ENCODE data around the gene ZNF597. TPM values are rescaled to one million over a fixed set of nuclear protein-coding genes. Genes with fewer than 3 reads are reported as not detected.
"Not testable (repeated sequence)": the region's sequence is repeated elsewhere in the genome, so short reads cannot be mapped to it uniquely, and the experiment has no call there.

Gene ZNF597
- total RNA-seq, 1 experiment from 2014 or later: not detected

DNA sequence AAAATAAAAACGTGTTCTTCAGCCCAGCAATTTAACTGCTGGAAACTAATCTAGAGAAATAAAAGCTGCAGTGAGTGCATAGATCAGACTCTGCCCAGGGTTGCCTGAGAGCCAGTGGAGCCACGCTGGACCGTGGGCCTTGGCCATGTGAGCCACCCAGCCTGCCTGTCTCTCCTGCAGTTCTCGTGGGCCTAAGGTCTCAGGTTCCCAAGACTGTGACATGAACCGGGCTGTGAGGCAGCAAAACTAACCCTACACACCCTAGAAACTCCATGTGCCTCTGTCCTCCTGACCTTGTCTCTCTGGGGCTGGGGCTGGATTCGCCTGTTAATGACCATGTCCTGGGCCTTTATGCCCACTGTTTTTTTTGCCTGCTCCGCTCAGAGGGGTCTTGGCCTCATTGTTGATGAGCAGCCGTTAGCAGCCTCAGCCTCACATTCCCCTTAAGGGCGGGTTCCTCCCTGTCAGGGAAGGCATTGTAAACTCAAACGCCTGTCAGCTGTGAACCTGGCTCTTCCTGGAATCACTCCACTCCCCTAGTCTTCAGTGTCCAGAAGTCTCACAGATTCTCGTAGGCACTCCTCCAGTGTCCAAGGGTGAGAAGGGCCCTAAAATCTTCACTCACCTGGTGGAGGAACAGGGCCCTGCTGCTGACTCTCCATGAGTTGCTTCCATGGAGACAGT lies 35.1 kb upstream of the ZNF597 start:
- H4K20me1 ChIP-seq (ENCODE audit: low read length): no peaks in the 10 kb centered on the region
- H3K27me3 ChIP-seq (ENCODE audit: low read length): no peaks in the 10 kb centered on the region
- DNase-seq (no peak), ATAC-seq (no peak)
- no peaks in the 10 kb centered on the region for H3K9me3 ChIP-seq (ENCODE audit: low read length)
- H3K79me2 ChIP-seq (ENCODE audit: low read length): peaks cover 10% of the 10 kb centered on the region; the same call in 1 of the 2 replicates
- H3K9ac ChIP-seq (ENCODE audit: low read length): no peak overlapping the region
- intact Hi-C loops (cut with micrococcal nuclease): no loop called here
- H3K36me3 ChIP-seq (ENCODE audit: low read depth, low read length): no peaks in the 10 kb centered on the region; the same call in 1 of the 2 replicates
- no peaks in the 10 kb centered on the region for H3K4me1 ChIP-seq (ENCODE audit: insufficient read depth, low read length)
- H3K4me2 ChIP-seq (ENCODE audit: low read length): no peak overlapping the region
- POLR2A ChIA-PET (ENCODE audit: unreplicated experiment): no interaction called here
- TF ChIP-seq EZH2phosphoT487 (IDR thresholded peaks at IDR 0.05; ENCODE audit: borderline replicate concordance, low read length): no peak
- TF ChIP-seq EZH2 (IDR thresholded peaks at IDR 0.05; ENCODE audit: low read length, unreplicated experiment): no peak
- TF ChIP-seq CTCF (conservative IDR thresholded peaks at IDR 0.05; ENCODE audit: low read depth, low read length): no peak
- no peak overlapping the region for H3K4me3 ChIP-seq (ENCODE audit: low read length)
- BruUV-seq (replicated peaks): no TSS peak
- H3K9me2 ChIP-seq (replicated peaks; ENCODE audit: low read length): no peaks in the 10 kb centered on the region
- H3K27ac ChIP-seq (ENCODE audit: low read length): no peak overlapping the region
- no peaks in the 10 kb centered on the region for H3F3A ChIP-seq (ENCODE audit: low read length, unreplicated experiment)
- no peak overlapping the region for H2AFZ ChIP-seq (ENCODE audit: low read length)
- CTCF ChIA-PET: no interaction called here

GRCh38 chr16:3476409-3476808 lies 33.1 kb upstream of the ZNF597 start:
- Histone ChIP-seq H3K4me2 (ENCODE audit: low read length) (no peak overlapping the region), H3K4me1 (ENCODE audit: insufficient read depth, low read length) (no peaks in the 10 kb centered on the region), H2AFZ (ENCODE audit: low read length) (no peak overlapping the region), H3K4me3 (ENCODE audit: low read length) (no peak overlapping the region), H4K20me1 (ENCODE audit: low read length) (no peaks in the 10 kb centered on the region), H3K79me2 (ENCODE audit: low read length) (peaks cover 25% of the 10 kb centered on the region), H3K9ac (ENCODE audit: low read length) (no peak overlapping the region), H3K27ac (ENCODE audit: low read length) (no peak overlapping the region), H3F3A (ENCODE audit: low read length, unreplicated experiment) (no peaks in the 10 kb centered on the region), H3K36me3 (ENCODE audit: low read depth, low read length) (no peaks in the 10 kb centered on the region; the same call in 1 of the 2 replicates), H3K27me3 (ENCODE audit: low read length) (no peaks in the 10 kb centered on the region), H3K9me3 (ENCODE audit: low read length) (no peaks in the 10 kb centered on the region), H3K9me2 (replicated peaks; ENCODE audit: low read length) (no peaks in the 10 kb centered on the region)
- CTCF ChIA-PET: no interaction called here
- intact Hi-C loops (cut with micrococcal nuclease): no loop called here
- DNase-seq (no peak), ATAC-seq (no peak)
- POLR2A ChIA-PET (ENCODE audit: unreplicated experiment): no interaction called here
- no peak for TF ChIP-seq EZH2phosphoT487 (IDR thresholded peaks at IDR 0.05; ENCODE audit: borderline replicate concordance, low read length)
- no peak for TF ChIP-seq CTCF (conservative IDR thresholded peaks at IDR 0.05; ENCODE audit: low read depth, low read length)
- no peak for TF ChIP-seq EZH2 (IDR thresholded peaks at IDR 0.05; ENCODE audit: low read length, unreplicated experiment)
- BruUV-seq (replicated peaks): no TSS peak

GRCh38 chr16:3475604-3476375 lies 32.5 kb upstream of the ZNF597 start:
- H3K4me1 ChIP-seq (ENCODE audit: insufficient read depth, low read length): no peaks in the 10 kb centered on the region
- no peaks in the 10 kb centered on the region for H3F3A ChIP-seq (ENCODE audit: low read length, unreplicated experiment)
- ATAC-seq: no peak
- no peaks in the 10 kb centered on the region; the same call in 1 of the 2 replicates for H3K36me3 ChIP-seq (ENCODE audit: low read depth, low read length)
- H3K4me3 ChIP-seq (ENCODE audit: low read length): no peak overlapping the region
- intact Hi-C loops (cut with micrococcal nuclease): no loop called here
- H3K9me2 ChIP-seq (replicated peaks; ENCODE audit: low read length): no peaks in the 10 kb centered on the region
- H4K20me1 ChIP-seq (ENCODE audit: low read length): no peaks in the 10 kb centered on the region
- H3K79me2 ChIP-seq (ENCODE audit: low read length): peaks cover 26% of the 10 kb centered on the region
- H3K27me3 ChIP-seq (ENCODE audit: low read length): no peaks in the 10 kb centered on the region
- TF ChIP-seq CTCF (conservative IDR thresholded peaks at IDR 0.05; ENCODE audit: low read depth, low read length) (no peak), EZH2 (IDR thresholded peaks at IDR 0.05; ENCODE audit: low read length, unreplicated experiment) (no peak), EZH2phosphoT487 (IDR thresholded peaks at IDR 0.05; ENCODE audit: borderline replicate concordance, low read length) (no peak)
- H2AFZ ChIP-seq (ENCODE audit: low read length): no peak overlapping the region
- H3K9ac ChIP-seq (ENCODE audit: low read length): no peak overlapping the region
- DNase-seq: no peak
- H3K4me2 ChIP-seq (ENCODE audit: low read length): no peak overlapping the region
- no peak overlapping the region for H3K27ac ChIP-seq (ENCODE audit: low read length)
- BruUV-seq (replicated peaks): no TSS peak
- H3K9me3 ChIP-seq (ENCODE audit: low read length): no peaks in the 10 kb centered on the region
- POLR2A ChIA-PET (ENCODE audit: unreplicated experiment): no interaction called here
- CTCF ChIA-PET: no interaction called here

DNA sequence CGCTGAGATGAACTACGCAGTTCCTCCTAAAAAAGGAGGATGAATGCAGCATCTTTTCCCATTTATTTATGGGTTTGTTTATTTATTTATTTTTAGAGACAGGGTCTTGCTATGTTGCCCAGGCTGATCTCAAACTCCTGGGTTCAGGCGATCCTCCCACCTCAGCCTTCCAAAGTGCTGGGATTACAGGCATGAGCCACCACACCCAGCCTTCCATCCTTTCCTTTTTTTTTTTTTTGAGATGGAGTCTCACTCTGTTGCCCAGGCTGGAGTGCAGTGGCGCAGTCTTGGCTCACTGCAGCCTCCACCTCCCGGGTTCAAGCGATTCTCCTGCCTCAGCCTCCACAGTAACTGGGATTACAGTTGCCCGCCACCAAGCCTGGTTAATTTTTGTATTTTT lies 31.6 kb upstream of the ZNF597 start:
- H4K20me1 ChIP-seq (ENCODE audit: low read length); H3K36me3 ChIP-seq (ENCODE audit: low read depth, low read length); H3K27me3 ChIP-seq (ENCODE audit: low read length); H2AFZ ChIP-seq (ENCODE audit: low read length); H3F3A ChIP-seq (ENCODE audit: low read length, unreplicated experiment); H3K9ac ChIP-seq (ENCODE audit: low read length); POLR2A ChIA-PET (ENCODE audit: unreplicated experiment); ATAC-seq; CTCF ChIA-PET; BruUV-seq (replicated peaks); H3K9me3 ChIP-seq (ENCODE audit: low read length); H3K4me1 ChIP-seq (ENCODE audit: insufficient read depth, low read length); H3K27ac ChIP-seq (ENCODE audit: low read length); DNase-seq; H3K9me2 ChIP-seq (replicated peaks; ENCODE audit: low read length); intact Hi-C loops (cut with micrococcal nuclease); H3K4me2 ChIP-seq (ENCODE audit: low read length); H3K4me3 ChIP-seq (ENCODE audit: low read length): not testable (repeated sequence)
- peaks cover 35% of the 10 kb centered on the region for H3K79me2 ChIP-seq (ENCODE audit: low read length)

All from PC-3 (cell line).